CD4-positive, alpha-beta memory T cell (primary cell): ENCODE results near the gene QPRT. TPM values are rescaled to one million over a fixed set of nuclear protein-coding genes. Genes with fewer than 3 reads are reported as not detected.
"Not testable (repeated sequence)": the region's sequence is repeated elsewhere in the genome, so short reads cannot be mapped to it uniquely, and the experiment has no call there.

Experiments used
- CTCF ChIA-PET: fragments of 350-600 bp; sonication (Branson Sonifier 250); formaldehyde crosslinking; loops from one replicate; lab custom pipeline; 2021; ENCODE audit warnings: inconsistent platforms; ENCODE audit not compliant: partially characterized antibody; lab: Charles Lee
- POLR2A ChIA-PET: fragments of 350-600 bp; sonication (Branson Sonifier 250); formaldehyde crosslinking; loops from one replicate; lab custom pipeline; 2021; ENCODE audit not compliant: partially characterized antibody; lab: Charles Lee
- DNase-seq, 5 donors: peaks; one replicate each; pipeline versions ENCODE4 v3.0.0 to v3.0.0-alpha.2; 2020 to 2022; ENCODE audit warnings: mixed read lengths in 1 of 5
- H3K27ac ChIP-seq: one replicate; pipeline ENCODE4 v1.7.0; 2013; ENCODE audit warnings: low read depth, low read length
- H3K27me3 ChIP-seq: 2 replicates; pipeline ENCODE4 v1.7.0; 2013; ENCODE audit warnings: mild to moderate bottlenecking, low read length, moderate library complexity; ENCODE audit not compliant: insufficient read depth
- H3K36me3 ChIP-seq: 2 replicates; pipeline ENCODE4 v1.7.0; 2013; ENCODE audit warnings: mild to moderate bottlenecking, low read length, moderate library complexity; ENCODE audit not compliant: insufficient read depth
- H3K4me1 ChIP-seq: 2 replicates; pipeline ENCODE4 v1.7.0; 2013; ENCODE audit warnings: mild to moderate bottlenecking, low read length, moderate library complexity; ENCODE audit not compliant: insufficient read depth
- H3K4me3 ChIP-seq, 2 donors: one replicate each; pipeline ENCODE4 v1.7.0; 2013; ENCODE audit warnings: low read length in 2 of 2, mild to moderate bottlenecking in 1 of 2
- H3K9me3 ChIP-seq, 2 donors: one replicate each; pipeline ENCODE4 v1.7.0; 2013; ENCODE audit warnings: low read length in 2 of 2, control low read depth in 1 of 2; ENCODE audit not compliant: control insufficient read depth in 1 of 2
- H3K27ac Mint-ChIP-seq, 7 donors: one replicate each; pipeline ENCODE4 v1.8.0; 2020 to 2021; ENCODE audit warnings: mixed read lengths in 7 of 7, mild to moderate bottlenecking in 6 of 7, inconsistent platforms in 3 of 7, moderate library complexity in 3 of 7
- H3K27me3 Mint-ChIP-seq, 2 donors: one replicate each; pipeline ENCODE4 v1.8.0; 2020 to 2021; ENCODE audit warnings: mixed read lengths in 2 of 2
- H3K36me3 Mint-ChIP-seq, 2 donors: one replicate each; pipeline ENCODE4 v1.8.0; 2020 to 2021; ENCODE audit warnings: mixed read lengths in 2 of 2, inconsistent platforms in 1 of 2, mild to moderate bottlenecking in 1 of 2
- H3K4me1 Mint-ChIP-seq, 4 donors: one replicate each; pipeline ENCODE4 v1.8.0; 2020 to 2021; ENCODE audit warnings: mixed read lengths in 4 of 4, mild to moderate bottlenecking in 1 of 4
- H3K4me3 Mint-ChIP-seq, 8 donors: one replicate each; pipeline ENCODE4 v1.8.0; 2020 to 2021; ENCODE audit warnings: mixed read lengths in 8 of 8, mild to moderate bottlenecking in 7 of 8, moderate library complexity in 6 of 8, inconsistent platforms in 3 of 8
- H3K9me3 Mint-ChIP-seq, 8 donors: one replicate each; pipeline ENCODE4 v1.8.0; 2020 to 2021; ENCODE audit warnings: mixed read lengths in 8 of 8, mild to moderate bottlenecking in 5 of 8, inconsistent platforms in 3 of 8, moderate library complexity in 1 of 8
- intact Hi-C: fragments of 100-400 bp; cut with micrococcal nuclease; formaldehyde crosslinking; loops from one replicate; pipeline ENCODE4 v1.15.1; 2023
- polyA plus RNA-seq, 2 donors: library from polyadenylated mRNA; unstranded; fragments of 300-500 nt; fragmentation: Illumina TruSeq; gene quantifications; one replicate each; pipeline ENCODE4 v1.2.3, GENCODE V29; 2021
- total RNA-seq, 2 experiments: library from RNA; stranded (reverse); gene quantifications; one replicate each; pipeline ENCODE4 v1.2.3, GENCODE V29; 2021

The QPRT gene
- total and polyA plus RNA-seq, 4 experiments from 2014 or later, result 0.53 to 1.1 (median 0.84) TPM

GRCh38 chr16:29650771-29651170 lies 28.2 kb upstream of the QPRT start:
- no peak overlapping the region for H3K27ac Mint-ChIP-seq

DNA sequence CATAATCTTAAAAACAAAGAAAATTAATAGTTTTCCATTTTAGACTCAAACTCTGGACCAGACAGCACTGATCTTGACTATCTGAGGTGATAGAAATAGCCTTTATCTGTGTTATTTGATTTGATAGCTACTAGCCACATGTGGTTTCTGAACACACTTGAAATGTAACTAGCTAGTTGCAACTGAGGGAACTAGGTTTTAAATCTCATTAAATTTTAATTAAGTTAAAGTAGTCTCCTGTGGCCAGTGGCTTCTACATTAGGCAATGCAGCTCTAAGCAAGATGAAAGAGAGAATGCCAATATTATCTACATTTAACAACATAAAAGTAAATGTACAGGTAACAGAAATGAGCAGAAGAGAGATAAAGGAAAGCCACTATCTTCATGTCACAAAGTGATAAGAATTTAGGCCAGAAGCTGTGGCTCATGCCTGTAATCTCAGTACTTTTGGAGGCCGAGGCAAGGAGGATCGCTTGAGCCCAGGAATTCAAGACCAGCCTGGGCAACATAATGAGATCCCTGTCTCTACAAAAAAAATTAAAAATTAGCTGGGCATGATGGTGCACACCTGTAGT lies 27.1 kb upstream of the QPRT start:
- Histone ChIP-seq H3K9me3 (no peaks in the 10 kb centered on the region), H3K36me3 (no peaks in the 10 kb centered on the region), H3K4me3 (no peak overlapping the region), H3K4me1 (peaks cover 3% of the 10 kb centered on the region), H3K27ac (no peak overlapping the region), H3K27me3 (no peaks in the 10 kb centered on the region)
- no peak for DNase-seq
- ChIA-PET POLR2A (interaction anchor here (0.6 to 1.8 kb wide), 2 partner anchors 12 to 133 kb away, joined by 3 to 4 read pairs; no protein-coding TSS in a partner anchor), CTCF (interaction anchor here (1.0 to 2.5 kb wide), 3 partner anchors 10 to 43 kb away, joined by 3 to 8 read pairs (median 3); no protein-coding TSS in a partner anchor)
- no peak overlapping the region for H3K4me3 Mint-ChIP-seq
- H3K27ac Mint-ChIP-seq, result no peak overlapping the region
- peaks cover 4 to 12% (median 7%) of the 10 kb centered on the region in 4 donors for H3K4me1 Mint-ChIP-seq
- no peaks in the 10 kb centered on the region for H3K9me3 Mint-ChIP-seq
- H3K27me3 Mint-ChIP-seq, result no peaks in the 10 kb centered on the region
- intact Hi-C loops, result no loop called here
- H3K36me3 Mint-ChIP-seq, result no peaks in the 10 kb centered on the region

More at GRCh38 chr16:29650771-29651170, 28.2 kb upstream of the QPRT start:
- Mint-ChIP-seq H3K4me3 (no peak overlapping the region), H3K4me1 (peaks cover 4 to 9% (median 6%) of the 10 kb centered on the region in 4 donors), H3K9me3 (no peaks in the 10 kb centered on the region), H3K27me3 (no peaks in the 10 kb centered on the region), H3K36me3 (no peaks in the 10 kb centered on the region)
- intact Hi-C loops, result no loop called here
- DNase-seq, result no peak
- peaks cover under 1% of the 10 kb centered on the region for H3K4me1 ChIP-seq
- H3K36me3 ChIP-seq, result no peaks in the 10 kb centered on the region
- POLR2A ChIA-PET, result no interaction called here
- no peak overlapping the region for H3K4me3 ChIP-seq
- CTCF ChIA-PET, result no interaction called here
- H3K9me3 ChIP-seq, result no peaks in the 10 kb centered on the region
- H3K27ac ChIP-seq, result no peak overlapping the region
- H3K27me3 ChIP-seq, result no peaks in the 10 kb centered on the region

DNA sequence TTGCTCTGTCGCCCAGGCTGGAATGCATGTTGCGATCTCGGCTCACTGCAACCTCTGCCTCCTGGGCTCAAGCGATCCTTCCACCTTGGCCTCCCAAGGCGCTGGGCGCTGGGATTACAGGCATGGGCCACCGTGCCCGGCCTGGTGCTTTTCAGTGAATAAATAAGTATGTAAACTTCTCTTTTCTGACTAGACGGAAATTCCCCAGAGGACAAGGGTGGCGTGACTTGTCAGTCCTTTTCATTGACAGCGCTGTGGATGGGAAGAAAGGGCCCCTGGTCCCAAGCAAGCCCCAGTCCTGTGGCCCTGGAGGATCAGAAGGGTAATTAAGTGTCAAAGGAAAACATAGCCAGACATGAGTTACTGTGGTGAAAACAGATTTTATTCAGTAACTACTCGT lies 25.5 kb upstream of the QPRT start:
- ChIA-PET CTCF (interaction anchor here (0.6 to 2.5 kb wide), 3 partner anchors 12 to 34 kb away, joined by 3 to 8 read pairs (median 3); no protein-coding TSS in a partner anchor), POLR2A (interaction anchor here (1.2 to 2.8 kb wide), 2 partner anchors 10 to 13 kb away, joined by 4 to 18 read pairs; partner anchors contain the start of gene SPN)
- Histone ChIP-seq H3K4me1 (peaks cover 4% of the 10 kb centered on the region), H3K4me3 (no peak overlapping the region), H3K9me3 (no peaks in the 10 kb centered on the region), H3K36me3 (no peaks in the 10 kb centered on the region), H3K27me3 (no peaks in the 10 kb centered on the region), H3K27ac (no peak overlapping the region)
- intact Hi-C loops, result no loop called here
- Mint-ChIP-seq H3K4me1 (peaks cover 4 to 13% (median 8%) of the 10 kb centered on the region in 4 donors), H3K27me3 (no peaks in the 10 kb centered on the region), H3K9me3 (no peaks in the 10 kb centered on the region), H3K4me3 (no peak overlapping the region), H3K27ac (peak overlapping the region in 1 of 7 donors; percentile 17), H3K36me3 (no peaks in the 10 kb centered on the region)
- no peak for DNase-seq

DNA sequence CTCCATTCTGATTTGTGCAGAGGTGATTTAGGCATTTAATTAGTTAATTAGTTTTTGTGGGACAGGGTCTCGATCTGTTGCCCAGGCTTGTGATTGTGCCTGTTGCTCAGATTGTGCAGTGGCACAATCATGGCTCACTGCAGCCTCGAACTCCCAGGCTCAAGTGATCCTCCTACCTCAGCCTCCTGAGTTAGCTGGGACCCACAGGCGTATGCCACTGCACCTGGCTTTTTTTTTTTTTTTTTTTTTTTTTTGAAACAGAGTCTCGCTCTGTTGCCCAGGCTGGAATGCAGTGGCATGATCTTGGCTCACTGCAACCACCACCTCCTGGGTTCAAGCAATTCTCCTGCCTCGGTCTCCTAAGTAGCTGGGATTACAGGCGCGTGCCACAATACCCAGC lies 25.1 kb upstream of the QPRT start:
- H3K4me3 Mint-ChIP-seq, H3K27me3 ChIP-seq, DNase-seq, H3K4me1 ChIP-seq, intact Hi-C loops, H3K27ac Mint-ChIP-seq, H3K27ac ChIP-seq, H3K9me3 Mint-ChIP-seq, H3K36me3 Mint-ChIP-seq, H3K4me3 ChIP-seq, H3K9me3 ChIP-seq, H3K27me3 Mint-ChIP-seq, H3K36me3 ChIP-seq: not testable (repeated sequence)
- ChIA-PET CTCF (interaction anchor here (0.6 to 2.5 kb wide), 3 partner anchors 12 to 33 kb away, joined by 3 to 8 read pairs (median 3); no protein-coding TSS in a partner anchor), POLR2A (interaction anchor here (1.2 to 2.8 kb wide), 2 partner anchors 10 to 13 kb away, joined by 4 to 18 read pairs; partner anchors contain the start of gene SPN)
- peaks cover 7 to 15% (median 10%) of the 10 kb centered on the region in 4 donors for H3K4me1 Mint-ChIP-seq

DNA sequence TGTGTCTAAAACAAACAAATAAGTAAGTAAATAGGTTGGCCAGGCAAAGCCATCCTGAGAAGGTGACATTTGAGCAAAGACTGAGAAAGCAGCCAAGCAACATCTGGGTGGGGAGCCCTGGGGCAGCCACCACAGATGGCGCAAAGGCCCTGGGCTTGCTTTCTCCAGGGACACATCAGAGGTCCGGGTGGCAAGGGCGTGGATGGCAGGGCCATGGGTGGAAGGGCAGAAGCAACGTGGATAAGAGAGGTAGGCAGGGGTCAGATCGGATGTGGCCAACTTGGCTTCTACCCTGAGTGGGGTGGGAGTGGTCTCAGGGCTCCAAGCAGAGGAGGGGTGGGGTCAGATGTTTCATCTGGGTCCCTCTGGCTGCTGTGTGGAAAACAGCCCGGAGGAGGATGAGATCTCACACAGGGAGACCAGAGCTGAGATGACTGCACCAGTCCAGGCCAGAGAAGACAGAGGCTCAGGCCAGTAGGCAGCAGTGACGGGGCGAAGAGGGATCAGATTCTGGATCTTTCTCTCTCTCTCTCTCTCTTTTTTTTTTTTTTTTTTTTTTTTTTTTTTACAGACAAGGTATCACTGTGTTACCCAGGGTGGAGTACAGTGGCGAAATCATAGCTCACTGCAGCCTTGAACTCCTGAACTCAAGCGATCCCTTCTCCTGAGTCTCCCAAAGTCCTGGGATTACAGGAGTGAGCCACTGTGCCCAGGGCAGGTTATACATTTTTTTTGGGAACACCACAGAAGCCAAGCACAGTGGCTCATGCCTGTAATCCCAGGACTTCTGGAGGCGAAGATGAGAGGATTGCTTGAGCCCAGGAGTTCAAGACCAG lies 22.1 kb upstream of the QPRT start:
- peak overlapping the region; percentile 29 to 92 (median 75) for H3K27ac Mint-ChIP-seq
- no peak for DNase-seq
- CTCF ChIA-PET, result interaction anchor here (1.0 kb wide), 1 partner anchor 15 kb away, joined by 3 read pairs; no protein-coding TSS in a partner anchor
- Histone ChIP-seq H3K4me1 (peaks cover 33% of the 10 kb centered on the region), H3K4me3 (no peak overlapping the region), H3K27me3 (no peaks in the 10 kb centered on the region), H3K36me3 (no peaks in the 10 kb centered on the region), H3K27ac (no peak overlapping the region), H3K9me3 (no peaks in the 10 kb centered on the region)
- H3K9me3 Mint-ChIP-seq, result no peaks in the 10 kb centered on the region
- POLR2A ChIA-PET, result interaction anchor here (0.9 kb wide), 1 partner anchor 10 kb away, joined by 4 read pairs; no protein-coding TSS in a partner anchor
- H3K27me3 Mint-ChIP-seq, result no peaks in the 10 kb centered on the region
- peaks cover 17 to 34% (median 29%) of the 10 kb centered on the region in 4 donors for H3K4me1 Mint-ChIP-seq
- H3K36me3 Mint-ChIP-seq, result no peaks in the 10 kb centered on the region
- H3K4me3 Mint-ChIP-seq, result no peak overlapping the region
- intact Hi-C loops, result no loop called here

GRCh38 chr16:29658705-29659104 lies 20.3 kb upstream of the QPRT start:
- Histone ChIP-seq H3K36me3 (no peaks in the 10 kb centered on the region), H3K9me3 (no peaks in the 10 kb centered on the region), H3K27me3 (no peaks in the 10 kb centered on the region), H3K4me3 (no peak overlapping the region), H3K4me1 (peaks cover 40% of the 10 kb centered on the region), H3K27ac (peak overlapping the region; percentile 23)
- Mint-ChIP-seq H3K27ac (peak overlapping the region; percentile 71 to 93 (median 87)), H3K4me1 (peaks cover 18 to 50% (median 32%) of the 10 kb centered on the region in 4 donors), H3K27me3 (no peaks in the 10 kb centered on the region), H3K9me3 (no peaks in the 10 kb centered on the region), H3K36me3 (peaks cover 4 to 12% of the 10 kb centered on the region in 2 donors), H3K4me3 (no peak overlapping the region)
- no peak for DNase-seq
- ChIA-PET CTCF (no interaction called here), POLR2A (no interaction called here)
- intact Hi-C loops, result no loop called here
